Transverse colon (tissue), 3 donors: ENCODE data around the gene SETD3.

Experiments
- POLR2A ChIP-seq: fragments of 450-650 bp; IDR thresholded peaks from one replicate; pipeline ENCODE4 v1.6.1; 2016; ENCODE audit warnings: antibody characterized with exemption, mild to moderate bottlenecking, moderate library complexity
- TF ChIP-seq, protein P1 (sequence below), 5 experiments: fragments of 200-600 bp in 3 of 5; fragments of 450-650 bp in 2 of 5; sonication (generic) in 3 of 5; IDR thresholded peaks; 1 replicate in 2 of 5; 2 replicates in 3 of 5; pipeline ENCODE4 v1.5.1; 2016 to 2017; ENCODE audit warnings: antibody characterized with exemption in 5 of 5, inconsistent platforms in 3 of 5, mild to moderate bottlenecking in 2 of 5, moderate library complexity in 1 of 5

DNA sequence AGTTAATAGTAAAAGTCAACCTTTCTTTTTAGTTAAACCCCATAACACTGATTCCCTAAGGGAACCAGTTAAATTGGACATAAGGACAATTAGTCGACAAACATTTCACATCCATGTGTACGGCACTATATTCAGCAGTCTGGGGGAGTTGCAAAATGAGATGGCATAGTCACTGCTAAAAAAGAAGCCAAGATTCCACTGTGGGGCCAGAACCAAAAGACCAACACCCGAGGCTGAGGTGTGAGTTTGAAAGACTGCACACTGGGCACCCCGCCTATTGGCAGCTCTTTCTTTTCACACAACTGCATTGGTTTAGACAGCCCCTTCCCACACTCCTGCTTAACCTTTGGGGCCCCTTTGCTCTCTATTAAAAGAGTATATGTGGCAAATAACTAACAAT lies 16.7 kb downstream of the SETD3 start:
- TF ChIP-seq, protein P1, sequence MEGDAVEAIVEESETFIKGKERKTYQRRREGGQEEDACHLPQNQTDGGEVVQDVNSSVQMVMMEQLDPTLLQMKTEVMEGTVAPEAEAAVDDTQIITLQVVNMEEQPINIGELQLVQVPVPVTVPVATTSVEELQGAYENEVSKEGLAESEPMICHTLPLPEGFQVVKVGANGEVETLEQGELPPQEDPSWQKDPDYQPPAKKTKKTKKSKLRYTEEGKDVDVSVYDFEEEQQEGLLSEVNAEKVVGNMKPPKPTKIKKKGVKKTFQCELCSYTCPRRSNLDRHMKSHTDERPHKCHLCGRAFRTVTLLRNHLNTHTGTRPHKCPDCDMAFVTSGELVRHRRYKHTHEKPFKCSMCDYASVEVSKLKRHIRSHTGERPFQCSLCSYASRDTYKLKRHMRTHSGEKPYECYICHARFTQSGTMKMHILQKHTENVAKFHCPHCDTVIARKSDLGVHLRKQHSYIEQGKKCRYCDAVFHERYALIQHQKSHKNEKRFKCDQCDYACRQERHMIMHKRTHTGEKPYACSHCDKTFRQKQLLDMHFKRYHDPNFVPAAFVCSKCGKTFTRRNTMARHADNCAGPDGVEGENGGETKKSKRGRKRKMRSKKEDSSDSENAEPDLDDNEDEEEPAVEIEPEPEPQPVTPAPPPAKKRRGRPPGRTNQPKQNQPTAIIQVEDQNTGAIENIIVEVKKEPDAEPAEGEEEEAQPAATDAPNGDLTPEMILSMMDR (IDR thresholded peaks at IDR 0.05): no peak
- TF ChIP-seq POLR2A: no peak
